Measurements from ENCODE around the gene SCGB1C2. TPM values are rescaled to one million over a fixed set of nuclear protein-coding genes. Genes with fewer than 3 reads are reported as not detected.
"Not testable (repeated sequence)": the region's sequence is repeated elsewhere in the genome, so short reads cannot be mapped to it uniquely, and the experiment has no call there.

The SCGB1C2 gene
- polyA plus RNA-seq, 1 donor (not counting 4 experiments of a cell fraction or from before 2014, with no cell fraction given): not detected

- H3K9me1 ChIP-seq (ENCODE audit: control insufficient read depth, extremely low read depth, insufficient read depth, low read length); H3K4me3 ChIP-seq (ENCODE audit: control insufficient read depth in 2 of 3, extremely low read depth in 1 of 3, insufficient read depth in 2 of 3, low read depth in 1 of 3, low read length in 3 of 3); H4K20me1 ChIP-seq (ENCODE audit: control insufficient read depth, extremely low read depth, insufficient read depth, low read length); H3K27ac ChIP-seq (ENCODE audit: control insufficient read depth, insufficient read depth, low read length); H3K79me2 ChIP-seq (ENCODE audit: control insufficient read depth, insufficient read depth, low read length); H3K9me3 ChIP-seq (ENCODE audit: control insufficient read depth, low read depth, low read length); H3K36me3 ChIP-seq (ENCODE audit: control insufficient read depth in 2 of 2, extremely low read depth in 1 of 2, insufficient read depth in 2 of 2, low read length in 2 of 2); FAIRE-seq; H2AFZ ChIP-seq (ENCODE audit: control insufficient read depth, low read length); H3K4me2 ChIP-seq (ENCODE audit: control insufficient read depth, extremely low read depth, insufficient read depth, low read depth, low read length); H3K9ac ChIP-seq (ENCODE audit: control insufficient read depth, extremely low read depth, insufficient read depth, low read length); H3K27me3 ChIP-seq (ENCODE audit: control insufficient read depth, extremely low read depth, insufficient read depth, low read length); H3K4me1 ChIP-seq (ENCODE audit: control insufficient read depth, extremely low read depth, insufficient read depth, low read length); DNase-seq (ENCODE audit: low read depth, low spot score); dilution Hi-C loops (cut with MboI; ENCODE audit: extremely low pct_ligation_motif_present, low sequenced_read_pairs): not testable (repeated sequence)
Observed at GRCh38 chr17:134332-134785, 3.0 kb upstream of the SCGB1C2 start.

GRCh38 chr17:135022-135421 is 2.3 kb upstream of the SCGB1C2 start:
- H3K9me1 ChIP-seq (ENCODE audit: control insufficient read depth, extremely low read depth, insufficient read depth, low read length); H3K4me3 ChIP-seq (ENCODE audit: control insufficient read depth in 2 of 3, extremely low read depth in 1 of 3, insufficient read depth in 2 of 3, low read depth in 1 of 3, low read length in 3 of 3); H3K27me3 ChIP-seq (ENCODE audit: control insufficient read depth, extremely low read depth, insufficient read depth, low read length); H3K4me1 ChIP-seq (ENCODE audit: control insufficient read depth, extremely low read depth, insufficient read depth, low read length); dilution Hi-C loops (cut with MboI; ENCODE audit: extremely low pct_ligation_motif_present, low sequenced_read_pairs); H4K20me1 ChIP-seq (ENCODE audit: control insufficient read depth, extremely low read depth, insufficient read depth, low read length); H3K79me2 ChIP-seq (ENCODE audit: control insufficient read depth, insufficient read depth, low read length); DNase-seq (ENCODE audit: low read depth, low spot score); H3K27ac ChIP-seq (ENCODE audit: control insufficient read depth, insufficient read depth, low read length); H2AFZ ChIP-seq (ENCODE audit: control insufficient read depth, low read length); FAIRE-seq; H3K4me2 ChIP-seq (ENCODE audit: control insufficient read depth, extremely low read depth, insufficient read depth, low read depth, low read length); H3K9ac ChIP-seq (ENCODE audit: control insufficient read depth, extremely low read depth, insufficient read depth, low read length); H3K9me3 ChIP-seq (ENCODE audit: control insufficient read depth, low read depth, low read length); H3K36me3 ChIP-seq (ENCODE audit: control insufficient read depth in 2 of 2, extremely low read depth in 1 of 2, insufficient read depth in 2 of 2, low read length in 2 of 2): not testable (repeated sequence)

- dilution Hi-C loops (cut with MboI; ENCODE audit: extremely low pct_ligation_motif_present, low sequenced_read_pairs); H3K9me1 ChIP-seq (ENCODE audit: control insufficient read depth, extremely low read depth, insufficient read depth, low read length); H3K36me3 ChIP-seq (ENCODE audit: control insufficient read depth in 2 of 2, extremely low read depth in 1 of 2, insufficient read depth in 2 of 2, low read length in 2 of 2): not testable (repeated sequence)
Observed at GRCh38 chr17:135895-136294, 1.5 kb upstream of the SCGB1C2 start.

More at GRCh38 chr17:135895-136294, 1.5 kb upstream of the SCGB1C2 start:
- H3K27me3 ChIP-seq (ENCODE audit: control insufficient read depth, extremely low read depth, insufficient read depth, low read length); H3K9ac ChIP-seq (ENCODE audit: control insufficient read depth, extremely low read depth, insufficient read depth, low read length); H3K79me2 ChIP-seq (ENCODE audit: control insufficient read depth, insufficient read depth, low read length); H3K4me1 ChIP-seq (ENCODE audit: control insufficient read depth, extremely low read depth, insufficient read depth, low read length); DNase-seq (ENCODE audit: low read depth, low spot score); FAIRE-seq; H3K4me3 ChIP-seq (ENCODE audit: control insufficient read depth in 2 of 3, extremely low read depth in 1 of 3, insufficient read depth in 2 of 3, low read depth in 1 of 3, low read length in 3 of 3); H3K4me2 ChIP-seq (ENCODE audit: control insufficient read depth, extremely low read depth, insufficient read depth, low read depth, low read length); H3K27ac ChIP-seq (ENCODE audit: control insufficient read depth, insufficient read depth, low read length); H2AFZ ChIP-seq (ENCODE audit: control insufficient read depth, low read length); H4K20me1 ChIP-seq (ENCODE audit: control insufficient read depth, extremely low read depth, insufficient read depth, low read length); H3K9me3 ChIP-seq (ENCODE audit: control insufficient read depth, low read depth, low read length): not testable (repeated sequence)

Data from keratinocyte (primary cell).